Uterus (tissue), 4 donors: ENCODE results near the gene RGS9. TPM values are rescaled to one million over a fixed set of nuclear protein-coding genes. Genes with fewer than 3 reads are reported as not detected.
A peak's percentile ranks its signal among the peaks of the same experiment; 100 is the strongest.
"Not testable (repeated sequence)": the region's sequence is repeated elsewhere in the genome, so short reads cannot be mapped to it uniquely, and the experiment has no call there.

Experiments
- DNase-seq, 2 donors: peaks; one replicate each; pipeline ENCODE4 v3.0.0-alpha.2; 2019 to 2020
- H3K27ac ChIP-seq, 2 donors: fragments of 200-600 bp; sonication (generic); 1 replicate in 1 of 2; 2 replicates in 1 of 2; pipeline ENCODE4 v1.5.1; 2016 to 2018
- H3K27me3 ChIP-seq, 2 donors: fragments of 200-600 bp; sonication (generic); one replicate each; pipeline ENCODE4 v1.5.1; 2018 to 2019; ENCODE audit warnings: control low read depth in 1 of 2
- H3K36me3 ChIP-seq, 2 donors: fragments of 200-600 bp; sonication (generic); one replicate each; pipeline ENCODE4 v1.5.1; 2019; ENCODE audit warnings: control low read depth in 1 of 2
- H3K4me1 ChIP-seq, 2 donors: fragments of 200-600 bp; sonication (generic); one replicate each; pipeline ENCODE4 v1.5.1; 2018 to 2019; ENCODE audit warnings: control low read depth in 1 of 2
- H3K4me3 ChIP-seq, 2 donors: fragments of 200-600 bp; sonication (generic); 1 replicate in 1 of 2; 2 replicates in 1 of 2; pipeline ENCODE4 v1.5.1; 2018 to 2019; ENCODE audit warnings: mild to moderate bottlenecking in 1 of 2
- H3K9me3 ChIP-seq, 2 donors: fragments of 200-600 bp; sonication (generic); one replicate each; pipeline ENCODE4 v1.5.1; 2019; ENCODE audit warnings: control low read depth in 1 of 2
- CTCF ChIP-seq, 4 experiments: fragments of 200-600 bp in 2 of 4; fragments of 450-650 bp in 2 of 4; sonication (generic) in 2 of 4; IDR thresholded peaks; one replicate each; pipeline ENCODE4 v1.5.1; 2016 to 2019; ENCODE audit warnings: antibody characterized with exemption in 4 of 4, mild to moderate bottlenecking in 2 of 4, moderate library complexity in 1 of 4
- POLR2A ChIP-seq, 2 donors: fragments of 450-650 bp; IDR thresholded peaks; one replicate each; pipeline ENCODE4 v1.6.1; 2016; ENCODE audit warnings: antibody characterized with exemption in 2 of 2, mild to moderate bottlenecking in 1 of 2, moderate library complexity in 1 of 2
- intact Hi-C: fragments of 100-400 bp; cut with DNase I; formaldehyde crosslinking; loops from one replicate; pipeline ENCODE4 v1.15.1; 2023; ENCODE audit warnings: low total_unique reads
- total RNA-seq, 4 donors: library from RNA; depleted of rRNA in 3 of 4; stranded (reverse); fragments of >200 nt in 3 of 4; gene quantifications; one replicate each; pipeline versions ENCODE4 v1.1.0 to v1.2.4, GENCODE V29; 2014 to 2023
- donor health status: DM: yes; HTN: yes; CAD: no.

Gene RGS9
- total RNA-seq, 4 donors from 2014 or later, result 3.5 to 19.1 (median 6.9) TPM

- no peaks in the 10 kb centered on the region for H3K27me3 ChIP-seq
- H3K36me3 ChIP-seq, result no peaks in the 10 kb centered on the region
- DNase-seq, result peak in 1 of 2 donors; percentile 22
- no peak for TF ChIP-seq POLR2A (IDR thresholded peaks at IDR 0.05)
- peak; percentile 68 to 78 (median 70) for TF ChIP-seq CTCF (IDR thresholded peaks at IDR 0.05)
- no peaks in the 10 kb centered on the region for H3K4me1 ChIP-seq
- intact Hi-C loops, result no loop called here
- no peaks in the 10 kb centered on the region for H3K9me3 ChIP-seq
- no peak overlapping the region for H3K4me3 ChIP-seq
- no peak overlapping the region for H3K27ac ChIP-seq
These were observed 61.6 kb downstream of the RGS9 start for GRCh38 chr17:65198653-65199382.

- intact Hi-C loops, result no loop called here
- Histone ChIP-seq H3K27ac (no peak overlapping the region), H3K36me3 (no peaks in the 10 kb centered on the region), H3K4me3 (no peak overlapping the region), H3K9me3 (no peaks in the 10 kb centered on the region), H3K4me1 (no peaks in the 10 kb centered on the region), H3K27me3 (no peaks in the 10 kb centered on the region)
- TF ChIP-seq POLR2A (IDR thresholded peaks at IDR 0.05) (no peak), CTCF (IDR thresholded peaks at IDR 0.05) (no peak)
- DNase-seq, result no peak
These were observed 64.2 kb downstream of the RGS9 start for GRCh38 chr17:65201331-65201730.

GRCh38 chr17:65202844-65203571 is 65.8 kb downstream of the RGS9 start:
- Histone ChIP-seq H3K4me1 (no peaks in the 10 kb centered on the region), H3K36me3 (no peaks in the 10 kb centered on the region), H3K4me3 (no peak overlapping the region), H3K9me3 (no peaks in the 10 kb centered on the region), H3K27ac (no peak overlapping the region), H3K27me3 (no peaks in the 10 kb centered on the region)
- DNase-seq, result no peak
- intact Hi-C loops, result no loop called here
- TF ChIP-seq POLR2A (IDR thresholded peaks at IDR 0.05) (no peak), CTCF (IDR thresholded peaks at IDR 0.05) (no peak)

GRCh38 chr17:65204001-65204400 is 66.8 kb downstream of the RGS9 start:
- H3K36me3 ChIP-seq, result no peaks in the 10 kb centered on the region
- H3K4me3 ChIP-seq, result no peak overlapping the region
- no peaks in the 10 kb centered on the region for H3K4me1 ChIP-seq
- no peak for DNase-seq
- no peaks in the 10 kb centered on the region for H3K9me3 ChIP-seq
- H3K27ac ChIP-seq, result no peak overlapping the region
- no peak for TF ChIP-seq POLR2A (IDR thresholded peaks at IDR 0.05)
- TF ChIP-seq CTCF (IDR thresholded peaks at IDR 0.05), result no peak
- H3K27me3 ChIP-seq, result no peaks in the 10 kb centered on the region
- intact Hi-C loops, result no loop called here

- no peaks in the 10 kb centered on the region for H3K27me3 ChIP-seq
- H3K36me3 ChIP-seq, result no peaks in the 10 kb centered on the region
- H3K27ac ChIP-seq, result no peak overlapping the region
- DNase-seq, result no peak
- H3K4me3 ChIP-seq, result no peak overlapping the region
- H3K4me1 ChIP-seq, result no peaks in the 10 kb centered on the region
- intact Hi-C loops, result no loop called here
- no peaks in the 10 kb centered on the region for H3K9me3 ChIP-seq
- TF ChIP-seq CTCF (IDR thresholded peaks at IDR 0.05), result no peak
- TF ChIP-seq POLR2A (IDR thresholded peaks at IDR 0.05), result no peak
These were observed 68.5 kb downstream of the RGS9 start for GRCh38 chr17:65205655-65206054.

- H3K9me3 ChIP-seq, H3K4me1 ChIP-seq, H3K36me3 ChIP-seq, H3K4me3 ChIP-seq, H3K27ac ChIP-seq, DNase-seq, intact Hi-C loops, H3K27me3 ChIP-seq: not testable (repeated sequence)
These were observed 70.3 kb downstream of the RGS9 start for GRCh38 chr17:65207448-65207847.
